GM21367 (cell line): ENCODE measurements around the gene RHBDF1.
"Not testable (repeated sequence)": the region's sequence is repeated elsewhere in the genome, so short reads cannot be mapped to it uniquely, and the experiment has no call there.

Source experiments
- ATAC-seq: cut with Tn5 transposase; IDR thresholded peaks from one replicate; pipeline ENCODE4 v1.9.1; 2021; ENCODE audit not compliant: unreplicated experiment

The RHBDF1 gene

DNA sequence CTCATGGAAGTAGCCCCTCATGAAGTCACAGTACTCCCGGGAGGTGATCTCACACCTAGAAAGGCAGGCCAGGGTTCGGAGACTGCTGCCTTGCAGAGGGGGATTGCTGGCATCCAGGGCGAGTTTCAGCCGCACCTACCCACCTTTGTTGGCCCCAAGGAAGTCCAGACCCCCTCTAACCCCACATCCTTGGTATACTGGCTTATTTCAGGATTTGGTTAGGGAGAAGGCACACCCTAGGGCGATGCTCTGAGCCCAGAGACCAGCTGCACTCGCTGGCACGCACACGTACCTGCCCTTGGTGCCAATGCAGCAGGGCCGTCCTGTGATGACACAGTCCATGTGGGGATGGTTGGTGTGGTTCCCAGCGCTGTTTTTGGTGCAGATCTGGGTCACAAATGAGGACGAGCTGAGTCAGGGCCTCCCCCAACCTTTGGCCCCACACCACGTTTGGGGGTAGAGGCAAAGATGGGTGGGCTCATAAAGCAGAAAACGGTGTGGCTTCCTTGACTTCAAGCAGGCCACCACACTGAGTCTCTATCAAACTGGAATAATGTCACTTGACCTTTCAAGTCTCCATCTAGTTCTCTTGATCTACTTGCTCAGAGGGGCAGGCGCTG lies 12.9 kb downstream of the RHBDF1 start:
- ATAC-seq, result no peak

- ATAC-seq, result no peak
Observed at GRCh38 chr16:58491-59439, 13.7 kb downstream of the RHBDF1 start.

GRCh38 chr16:57711-58110 lies 14.7 kb downstream of the RHBDF1 start:
- no peak for ATAC-seq

DNA sequence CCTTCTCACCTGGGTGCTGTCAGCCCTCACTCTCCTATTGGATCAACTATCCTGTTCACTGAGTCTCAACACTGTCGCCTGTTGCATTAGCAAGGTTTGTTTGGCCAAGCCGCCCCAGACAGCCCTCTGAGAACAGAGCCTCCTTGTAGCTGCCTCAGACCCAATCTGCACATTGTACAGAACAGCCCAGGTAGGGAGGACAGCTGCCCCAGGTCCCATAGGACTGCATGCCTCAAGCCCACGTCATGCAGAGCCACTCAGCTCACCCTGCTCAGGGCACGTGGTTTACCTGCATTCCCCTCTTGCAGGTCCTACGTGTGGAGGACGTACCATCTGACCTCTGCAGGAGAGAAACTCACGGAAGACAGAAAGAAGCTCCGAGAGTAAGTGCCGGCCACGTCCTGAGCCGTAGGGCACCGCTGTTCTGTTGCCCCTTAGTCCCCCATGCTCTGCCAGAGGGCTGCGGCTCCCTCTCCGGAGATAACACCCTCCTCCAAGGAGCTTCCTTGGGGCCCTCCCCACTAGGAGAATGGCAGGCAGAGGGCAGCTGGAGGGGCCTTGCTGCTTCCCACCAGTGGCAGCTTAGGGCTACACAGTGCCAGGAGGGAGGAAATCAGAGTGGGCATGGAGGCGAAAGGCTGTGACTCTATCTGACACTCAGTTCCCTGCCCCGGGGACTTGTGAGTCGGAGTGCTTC lies 16.1 kb downstream of the RHBDF1 start:
- ATAC-seq, result no peak

DNA sequence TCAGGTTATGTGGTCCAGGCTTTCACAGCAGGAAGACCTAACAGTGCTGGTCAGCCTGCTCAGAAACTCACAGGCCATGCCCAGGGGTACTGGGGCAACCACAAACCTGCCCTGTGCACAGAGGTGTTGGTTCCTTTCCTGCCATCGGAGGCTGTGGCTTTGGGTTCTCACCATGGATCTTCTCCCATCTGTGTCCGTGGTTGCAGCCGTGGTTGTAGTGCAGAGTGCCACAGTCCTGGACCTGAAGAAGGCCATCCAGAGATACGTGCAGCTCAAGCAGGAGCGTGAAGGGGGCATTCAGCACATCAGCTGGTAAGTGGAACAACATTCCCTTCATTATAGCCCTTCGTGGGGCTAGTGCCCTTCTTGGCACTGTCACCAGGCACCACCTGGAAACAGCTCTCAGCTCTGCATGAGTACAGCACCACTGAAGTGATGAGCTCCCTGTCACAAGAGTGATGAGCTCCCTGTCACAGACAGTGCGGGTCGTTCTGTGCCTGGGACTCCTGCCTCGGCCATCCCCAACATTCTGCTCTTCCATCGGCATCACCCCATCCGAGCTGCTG lies 16.8 kb downstream of the RHBDF1 start:
- no peak for ATAC-seq

DNA sequence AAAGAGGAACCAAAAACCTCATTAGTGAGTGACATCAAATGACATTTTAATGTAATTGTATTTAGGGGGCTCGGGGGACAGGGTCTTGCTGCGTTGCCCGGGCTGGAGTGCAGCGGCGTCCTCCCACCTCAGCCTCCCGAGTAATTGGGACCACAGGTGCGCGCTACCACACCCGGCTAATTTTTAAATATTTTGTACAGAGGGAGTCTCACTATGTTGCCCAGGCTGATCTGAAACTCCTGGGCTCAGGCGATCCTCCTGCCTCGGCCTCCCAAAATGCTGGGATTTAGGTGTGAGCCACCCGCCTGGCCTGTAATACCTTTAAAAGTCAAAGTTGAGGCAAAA lies 18.2 kb downstream of the RHBDF1 start:
- no peak for ATAC-seq

DNA sequence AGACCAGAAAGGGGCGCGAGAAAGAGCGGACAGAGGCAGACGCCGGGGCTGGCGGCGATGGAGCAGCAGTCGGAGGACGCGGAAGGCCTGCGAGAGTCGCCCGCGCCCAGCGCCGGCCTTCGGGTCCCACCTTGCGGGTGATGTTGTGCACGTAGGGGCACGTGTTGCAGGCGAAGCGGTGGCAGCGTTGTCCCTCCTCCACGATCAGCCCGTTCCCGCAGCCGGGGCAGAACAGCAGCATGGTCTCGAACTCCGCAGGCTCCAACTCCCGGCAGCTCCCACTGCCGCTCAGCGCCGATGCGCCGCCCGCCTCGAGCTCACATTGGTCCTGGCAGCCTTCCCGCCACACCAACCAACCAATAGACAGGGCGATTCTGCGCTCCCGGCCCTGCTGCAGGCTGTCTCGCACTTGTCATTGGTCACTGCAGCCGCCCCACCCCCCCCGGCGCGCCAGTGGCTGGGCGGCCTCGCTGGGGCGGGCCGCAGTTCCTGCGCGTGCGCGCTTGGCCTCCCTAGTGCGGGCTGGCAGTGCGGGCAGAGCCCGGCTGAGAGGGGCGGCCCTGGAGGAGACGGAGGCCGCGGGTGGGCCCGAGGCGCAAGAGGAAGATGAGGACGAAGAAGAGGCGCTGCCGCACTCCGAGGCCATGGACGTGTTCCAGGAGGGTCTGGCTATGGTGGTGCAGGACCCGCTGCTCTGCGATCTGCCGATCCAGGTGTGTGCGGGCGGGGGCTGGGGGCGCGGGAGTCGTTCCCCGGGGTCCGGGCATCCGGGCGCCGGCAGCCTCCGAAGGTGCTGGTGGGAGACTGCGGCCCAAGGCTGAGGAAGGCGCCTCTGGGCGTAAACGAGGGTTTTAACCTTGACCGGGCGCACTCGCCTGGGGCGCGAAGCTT lies 18.8 kb downstream of the RHBDF1 start, which contains the start of the genes POLR3K and SNRNP25:
POLR3K (minus strand) TSS at position 263 of the 891 bp plus-strand sequence; CDS start at position 241, 22 bp downstream.
SNRNP25 (plus strand) TSS at position 483 of the 891 bp plus-strand sequence; CDS start at position 672, 189 bp downstream.
- peak; percentile 77 for ATAC-seq

GRCh38 chr16:50769-51591 lies 21.5 kb downstream of the RHBDF1 start:
- no peak for ATAC-seq

DNA sequence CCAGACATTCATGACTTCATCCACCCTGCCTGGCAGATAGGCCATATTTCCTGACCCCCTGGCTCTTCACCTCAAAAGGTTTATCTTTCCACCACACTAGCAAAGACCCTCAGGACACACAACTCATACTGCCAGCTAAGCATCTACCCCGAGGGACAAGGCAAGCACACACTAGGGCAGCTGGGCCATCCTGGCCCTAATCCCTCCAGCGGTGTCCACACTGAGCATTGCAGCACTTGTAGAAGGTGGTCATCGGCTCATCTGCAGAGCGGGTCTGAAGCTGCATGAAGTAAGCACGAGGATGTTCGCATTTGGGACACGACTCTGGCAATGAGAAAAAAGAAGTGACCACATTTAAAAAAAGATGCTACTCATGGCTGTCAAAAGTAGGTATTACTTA lies 25.2 kb downstream of the RHBDF1 start:
- no peak for ATAC-seq

DNA sequence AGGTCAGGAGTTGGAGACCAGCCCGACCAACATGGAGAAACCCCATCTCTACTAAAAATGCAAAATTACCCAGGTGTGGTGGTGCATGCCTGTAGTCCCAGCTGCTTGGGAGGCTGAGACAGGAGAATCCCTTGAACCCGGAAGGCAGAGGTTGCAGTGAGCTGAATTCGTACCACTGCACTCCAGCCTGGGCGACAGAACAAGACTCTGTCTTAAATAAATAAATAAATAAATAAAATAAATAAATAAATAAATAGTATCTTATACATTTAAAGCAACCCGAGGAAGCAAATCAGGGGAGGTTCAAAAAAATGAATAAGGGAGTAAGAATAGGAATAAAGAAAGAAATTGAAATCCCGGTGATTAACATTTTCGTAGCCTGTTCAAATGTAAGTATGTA lies 25.9 kb downstream of the RHBDF1 start:
- not testable (repeated sequence) for ATAC-seq

GRCh38 chr16:45454-45853 lies 27.0 kb downstream of the RHBDF1 start:
- no peak for ATAC-seq

DNA sequence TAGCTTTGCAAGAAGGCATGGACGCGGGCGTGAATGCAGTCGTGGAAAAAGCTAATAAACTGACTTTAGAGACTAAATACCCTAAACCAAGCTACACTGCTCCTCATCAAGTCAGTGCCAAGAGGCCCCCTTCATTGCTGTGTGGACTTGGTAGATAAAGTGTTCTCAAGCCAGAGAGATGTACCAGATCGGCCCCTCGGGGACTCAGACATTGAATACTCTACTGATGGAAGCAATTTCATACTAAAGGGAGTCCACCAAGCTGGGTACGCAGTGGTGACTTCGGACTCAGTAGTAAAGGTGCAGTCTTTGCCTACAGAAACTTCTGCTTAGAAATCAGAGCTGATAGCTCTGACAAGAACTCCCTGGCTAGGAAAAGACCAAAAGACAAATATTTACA lies 27.8 kb downstream of the RHBDF1 start:
- no peak for ATAC-seq

DNA sequence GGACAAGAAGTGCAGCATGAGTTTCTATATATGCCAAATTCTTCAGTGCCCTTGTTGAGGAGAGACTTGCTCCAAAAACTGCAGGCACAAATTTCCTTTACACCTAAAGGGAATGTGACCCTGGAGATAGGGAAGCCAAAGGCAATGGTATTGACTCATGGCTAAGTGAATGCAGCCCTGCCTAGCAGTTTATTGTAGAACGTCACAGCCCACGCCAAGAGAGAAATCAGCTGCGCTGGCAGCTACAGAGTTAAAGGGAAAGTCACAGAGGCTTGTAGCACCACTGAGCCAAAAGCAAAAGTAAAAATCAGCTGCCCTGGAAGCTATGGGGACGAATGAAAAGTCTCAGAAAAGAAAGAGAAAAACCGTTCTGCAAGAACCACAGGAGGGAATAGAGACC lies 29.1 kb downstream of the RHBDF1 start:
- no peak for ATAC-seq

- no peak for ATAC-seq
Observed at GRCh38 chr16:42691-43090, 29.7 kb downstream of the RHBDF1 start.

DNA sequence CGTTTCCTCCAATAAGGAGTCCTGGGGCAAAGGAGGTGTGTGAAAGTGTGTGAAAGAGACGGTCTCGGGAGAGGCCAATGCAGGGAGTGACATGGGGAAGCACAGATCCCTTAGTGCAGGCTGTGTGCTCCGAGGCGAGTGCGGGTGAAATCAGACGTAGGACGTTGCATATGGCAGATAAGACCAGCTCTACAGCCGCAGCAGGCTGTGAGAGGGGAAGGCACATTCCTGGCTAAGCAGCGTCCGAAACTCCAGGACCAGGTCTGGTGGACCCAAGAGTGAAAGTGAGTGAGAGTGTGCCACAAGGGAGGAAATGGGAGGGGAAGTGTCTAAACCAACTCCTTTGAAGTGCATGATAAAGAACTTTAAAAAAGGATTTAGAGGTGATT lies 30.4 kb downstream of the RHBDF1 start:
- no peak for ATAC-seq

DNA sequence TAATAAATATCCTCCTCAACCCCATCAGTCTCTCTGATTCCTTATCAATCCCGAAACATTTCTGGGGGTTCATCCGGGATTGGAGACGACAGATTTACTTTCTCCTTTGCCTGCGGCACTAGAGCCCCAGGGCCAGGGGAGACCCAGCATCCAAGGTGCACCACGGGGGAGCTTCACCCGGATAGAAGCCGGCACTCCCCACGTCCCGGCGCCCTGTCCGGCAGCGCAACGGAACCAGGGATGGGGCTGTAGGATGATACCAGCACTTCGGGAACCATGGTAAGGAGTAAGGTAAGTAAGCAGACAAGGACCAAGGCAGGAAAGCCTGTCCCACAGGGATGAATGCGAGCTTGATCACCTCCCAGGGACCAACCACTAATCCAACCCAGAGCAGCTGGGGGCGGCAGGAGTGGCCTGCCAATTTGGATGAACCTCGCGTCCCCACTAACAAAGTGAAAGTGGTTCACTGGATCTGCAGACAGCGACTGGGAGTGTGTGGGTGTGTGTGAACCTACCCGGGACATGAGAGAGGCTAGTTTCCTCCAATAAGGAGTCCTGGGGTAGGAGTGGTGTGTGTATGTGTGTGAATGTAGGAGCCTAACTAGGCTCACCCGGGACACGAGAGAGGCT lies 30.9 kb downstream of the RHBDF1 start:
- ATAC-seq, result no peak

- ATAC-seq, result peak; percentile 59
Observed at GRCh38 chr16:38941-39892, 33.2 kb downstream of the RHBDF1 start.

GRCh38 chr16:38206-38605 lies 34.2 kb downstream of the RHBDF1 start:
- ATAC-seq, result not testable (repeated sequence)
